SK-N-SH (cell line): Measurements from ENCODE around the gene SIRT5. TPM values are rescaled to one million over a fixed set of nuclear protein-coding genes. Genes with fewer than 3 reads are reported as not detected.

Experiments
- CTCF ChIA-PET: fragments of 300-600, 350-600 bp; formaldehyde crosslinking; extraction: SDS; loops from one replicate; lab custom pipeline; 2021; lab: Yijun Ruan, JAX
- POLR2A ChIA-PET: fragments of 350-600 bp; sonication (Branson Sonifier 250); formaldehyde crosslinking; extraction: SDS; loops from one replicate; lab custom pipeline; 2020; ENCODE audit warnings: antibody characterized with exemption, inconsistent platforms; lab: Yijun Ruan, JAX
- DNase-seq: peaks from one replicate; pipeline ENCODE4 v3.0.0; 2012
- H2AFZ ChIP-seq: fragments of 200-600 bp; sonication (generic); 2 replicates; pipeline ENCODE4 v1.8.1; 2016; ENCODE audit warnings: antibody characterized with exemption, mild to moderate bottlenecking, low read depth
- H3F3A ChIP-seq: fragments of 200-600 bp; sonication (generic); replicated peaks from 2 replicates; pipeline ENCODE3; 2016; ENCODE audit warnings: antibody characterized with exemption, mild to moderate bottlenecking; ENCODE audit not compliant: insufficient read depth
- H3K27ac ChIP-seq, 2 experiments: fragments of 200-500 bp in 1 of 2; fragments of 200-600 bp in 1 of 2; sonication (Bioruptor generic) in 1 of 2; sonication (generic), shearing (Covaris generic) in 1 of 2; 2 replicates each; pipeline versions ENCODE4 v1.5.1 to v1.6.1; 2014 to 2016; ENCODE audit warnings: low read depth in 2 of 2, inconsistent platforms in 1 of 2, low read length in 1 of 2, mild to moderate bottlenecking in 1 of 2, mixed read lengths in 1 of 2
- H3K27me3 ChIP-seq: fragments of 200-600 bp; sonication (generic), shearing (Covaris generic); 2 replicates; pipeline ENCODE4 v1.6.1; 2016; ENCODE audit warnings: mixed run types; ENCODE audit not compliant: insufficient read depth
- H3K36me3 ChIP-seq, 2 experiments: fragments of 200-500 bp in 1 of 2; fragments of 200-600 bp in 1 of 2; sonication (Bioruptor generic) in 1 of 2; sonication (generic) in 1 of 2; replicated peaks in 1 of 2; 2 replicates each; pipeline versions ENCODE3 to v1.5.1; 2014 to 2016; ENCODE audit warnings: low read length in 1 of 2, mild to moderate bottlenecking in 1 of 2; ENCODE audit not compliant: insufficient read depth in 2 of 2, control insufficient read depth in 1 of 2
- H3K4me1 ChIP-seq, 2 experiments: fragments of 200-500 bp in 1 of 2; fragments of 200-600 bp in 1 of 2; sonication (Bioruptor generic) in 1 of 2; sonication (generic), shearing (Covaris generic) in 1 of 2; 2 replicates each; pipeline versions ENCODE4 v1.5.1 to v1.6.1; 2014 to 2016; ENCODE audit warnings: low read depth in 1 of 2, low read length in 1 of 2, mixed run types in 1 of 2; ENCODE audit not compliant: insufficient read depth in 2 of 2, control insufficient read depth in 1 of 2
- H3K4me2 ChIP-seq: fragments of 200-600 bp; sonication (generic), shearing (Covaris generic); 2 replicates; pipeline ENCODE4 v1.6.1; 2017; ENCODE audit warnings: mixed run types
- H3K4me3 ChIP-seq, 2 experiments: fragments of 200-500 bp in 1 of 2; fragments of 200-600 bp in 1 of 2; sonication (Bioruptor generic) in 1 of 2; sonication (generic), shearing (Covaris generic) in 1 of 2; 2 replicates each; pipeline versions ENCODE4 v1.5.1 to v1.8.1; 2014 to 2016; ENCODE audit warnings: low read depth in 2 of 2, inconsistent platforms in 1 of 2, low read length in 1 of 2, mild to moderate bottlenecking in 1 of 2, mixed read lengths in 1 of 2, moderate library complexity in 1 of 2
- H3K79me2 ChIP-seq: fragments of 200-600 bp; sonication (generic); 2 replicates; pipeline ENCODE4 v1.8.1; 2017; ENCODE audit warnings: mild to moderate bottlenecking; ENCODE audit not compliant: insufficient read depth
- H3K9ac ChIP-seq: fragments of 200-600 bp; sonication (generic); 2 replicates; pipeline ENCODE4 v1.6.1; 2017; ENCODE audit warnings: mixed run types
- H3K9me2 ChIP-seq: fragments of 200-600 bp; sonication (generic); 2 replicates; pipeline ENCODE4 v1.6.1; 2017; ENCODE audit warnings: mixed run types
- H3K9me3 ChIP-seq: fragments of 200-600 bp; sonication (generic); 2 replicates; pipeline ENCODE4 v1.6.1; 2017; ENCODE audit warnings: mixed run types, mild to moderate bottlenecking, moderate library complexity
- H4K20me1 ChIP-seq: fragments of 200-600 bp; sonication (generic); 2 replicates; pipeline ENCODE4 v1.6.1; 2017; ENCODE audit warnings: mild to moderate bottlenecking, mixed run types; ENCODE audit not compliant: insufficient read depth
- CTCF ChIP-seq: fragments of 200-600 bp; sonication (generic); IDR thresholded peaks from 2 replicates; pipeline ENCODE4 v1.6.1; 2017; ENCODE audit warnings: antibody characterized with exemption, mild to moderate bottlenecking, moderate library complexity
- EZH2phosphoT487 ChIP-seq: fragments of 200-600 bp; sonication (generic); IDR thresholded peaks from 2 replicates; pipeline ENCODE4 v1.6.1; 2017; ENCODE audit warnings: low read depth, mixed run types, mild to moderate bottlenecking, antibody characterized with exemption, moderate library complexity, borderline replicate concordance
- FOSL2 ChIP-seq: IDR thresholded peaks from 2 replicates; pipeline ENCODE4 v1.4.0; 2012; ENCODE audit warnings: low read depth, mild to moderate bottlenecking, moderate library complexity, borderline replicate concordance
- GATA2 ChIP-seq: sonication (generic); formaldehyde crosslinking; IDR thresholded peaks from 2 replicates; pipeline ENCODE4 v1.5.0; 2020; ENCODE audit warnings: mild to moderate bottlenecking, missing genetic modification reagents
- JUND ChIP-seq: IDR thresholded peaks from 2 replicates; pipeline ENCODE4 v1.4.0; 2012
- MEF2A ChIP-seq: IDR thresholded peaks from 2 replicates; pipeline ENCODE4 v1.4.0; 2012; ENCODE audit warnings: low read depth, borderline replicate concordance
- MXI1 ChIP-seq: IDR thresholded peaks from 2 replicates; pipeline ENCODE4 v1.6.1; 2012; ENCODE audit warnings: mild to moderate bottlenecking, low read depth, low read length, improper control_type of control experiment
- RCOR1 ChIP-seq: fragments of 150-350 bp; IDR thresholded peaks from 2 replicates; pipeline ENCODE4 v1.6.1; 2017; ENCODE audit warnings: antibody characterized with exemption, low read length
- REST ChIP-seq: IDR thresholded peaks from 2 replicates; pipeline ENCODE4 v1.6.1; 2012; ENCODE audit warnings: mild to moderate bottlenecking, low read depth, low read length, moderate library complexity
- RFX5 ChIP-seq: IDR thresholded peaks from 2 replicates; pipeline ENCODE4 v1.6.1; 2012; ENCODE audit warnings: mild to moderate bottlenecking, improper control_type of control experiment, low read length
- RXRA ChIP-seq: IDR thresholded peaks from 2 replicates; pipeline ENCODE4 v1.4.0; 2012; ENCODE audit warnings: low read depth, mild to moderate bottlenecking, borderline replicate concordance
- SIN3A ChIP-seq: IDR thresholded peaks from 2 replicates; pipeline ENCODE4 v1.6.1; 2012; ENCODE audit warnings: low read depth, mild to moderate bottlenecking, low read length, moderate library complexity, borderline replicate concordance
- TCF12 ChIP-seq: IDR thresholded peaks from 2 replicates; pipeline ENCODE4 v1.4.0; 2012
- USF1 ChIP-seq: IDR thresholded peaks from 2 replicates; pipeline ENCODE4 v1.4.0; 2012; ENCODE audit warnings: low read depth, borderline replicate concordance
- YY1 ChIP-seq: IDR thresholded peaks from 2 replicates; pipeline ENCODE4 v1.4.0; 2012; ENCODE audit warnings: low read depth, mild to moderate bottlenecking
- WGBS: methylation state at CpG from one replicate; pipeline ENCODE4 v1.1.6; 2017; ENCODE audit warnings: low lambda C conversion rate; 5-methylcytosine and 5-hydroxymethylcytosine counted together
- polyA plus RNA-seq, 3 experiments: library from polyadenylated mRNA; depleted of rRNA; stranded (reverse); fragments of >200 nt; gene quantifications; 2 replicates each; pipeline ENCODE4 v1.2.3, GENCODE V29; 2012

The SIRT5 gene
- polyA plus RNA-seq, 1 of the 3 experiments (the other 2 are of a cell fraction) = 6.7 TPM

GRCh38 chr6:13655700-13656099 lies 81.3 kb downstream of the SIRT5 start:
- peaks cover 6 to 7% of the 10 kb centered on the region in 2 experiments; a peak in 3 of 4 replicates for H3K4me1 ChIP-seq
- no peak for TF ChIP-seq USF1
- no peak for TF ChIP-seq RCOR1
- TF ChIP-seq RFX5 = no peak
- TF ChIP-seq REST = no peak
- no peak overlapping the region for H3K4me3 ChIP-seq
- H2AFZ ChIP-seq = no peak overlapping the region
- no peaks in the 10 kb centered on the region for H3K9me2 ChIP-seq
- H3K27ac ChIP-seq = no peak overlapping the region; a peak in 1 of 4 replicates
- WGBS = 92% methylated on average over 1 of the region's 1 CpG
- H3K9me3 ChIP-seq = no peaks in the 10 kb centered on the region
- H3K9ac ChIP-seq = no peak overlapping the region
- DNase-seq = no peak
- H3K79me2 ChIP-seq = peaks cover 74% of the 10 kb centered on the region
- peaks cover 6% of the 10 kb centered on the region; the same call in 1 of the 2 replicates for H4K20me1 ChIP-seq
- H3K36me3 ChIP-seq = peaks cover 15 to 24% of the 10 kb centered on the region in 2 experiments
- ChIA-PET POLR2A (no interaction called here), CTCF (interaction anchor here (1.0 to 1.7 kb wide), 2 partner anchors 31 to 40 kb away, joined by 3 to 9 read pairs; partner anchors contain the start of gene NOL7)
- H3F3A ChIP-seq = peaks cover 17% of the 10 kb centered on the region
- H3K27me3 ChIP-seq = no peaks in the 10 kb centered on the region
- H3K4me2 ChIP-seq = no peak overlapping the region

GRCh38 chr6:13660273-13660672 lies 85.9 kb downstream of the SIRT5 start:
- Histone ChIP-seq H3K27ac (no peak overlapping the region), H3K9ac (no peak overlapping the region), H3K36me3 (peaks cover 8 to 10% of the 10 kb centered on the region in 2 experiments), H3K4me1 (no peaks in the 10 kb centered on the region; a peak in 3 of 4 replicates), H4K20me1 (peaks cover 28% of the 10 kb centered on the region), H3F3A (peaks cover 7% of the 10 kb centered on the region), H3K79me2 (peaks cover 90% of the 10 kb centered on the region), H3K9me2 (no peaks in the 10 kb centered on the region), H3K9me3 (no peaks in the 10 kb centered on the region), H2AFZ (no peak overlapping the region), H3K4me2 (no peak overlapping the region), H3K4me3 (no peak overlapping the region), H3K27me3 (no peaks in the 10 kb centered on the region)
- no peak for TF ChIP-seq GATA2 (CRISPR knock-in tag)
- ChIA-PET POLR2A (no interaction called here), CTCF (interaction anchor here (1.2 kb wide), 1 partner anchor 10 kb away, joined by 3 read pairs; no protein-coding TSS in a partner anchor)
- WGBS = 100% methylated on average over 1 of the region's 1 CpG
- DNase-seq = no peak

- WGBS = 100% methylated on average over 1 of the region's 1 CpG
- H3K4me1 ChIP-seq = no peaks in the 10 kb centered on the region; a peak in 3 of 4 replicates
- POLR2A ChIA-PET = no interaction called here
- H4K20me1 ChIP-seq = peaks cover 34% of the 10 kb centered on the region
- H3K27me3 ChIP-seq = no peaks in the 10 kb centered on the region
- no peak overlapping the region for H2AFZ ChIP-seq
- H3K4me3 ChIP-seq = no peak overlapping the region
- no peak overlapping the region for H3K4me2 ChIP-seq
- H3K9ac ChIP-seq = no peak overlapping the region
- no peaks in the 10 kb centered on the region for H3K9me2 ChIP-seq
- peaks cover 7% of the 10 kb centered on the region for H3F3A ChIP-seq
- no peaks in the 10 kb centered on the region for H3K9me3 ChIP-seq
- CTCF ChIA-PET = interaction anchor here (1.2 kb wide), 1 partner anchor 9 kb away, joined by 3 read pairs; no protein-coding TSS in a partner anchor
- H3K27ac ChIP-seq = no peak overlapping the region
- no peak for DNase-seq
- H3K36me3 ChIP-seq = peaks cover 8 to 10% of the 10 kb centered on the region in 2 experiments
- peaks cover 91% of the 10 kb centered on the region for H3K79me2 ChIP-seq
- TF ChIP-seq EZH2phosphoT487 (no peak), MXI1 (no peak), MEF2A (no peak), TCF12 (no peak), YY1 (no peak), RXRA (no peak), SIN3A (no peak), FOSL2 (no peak), JUND (no peak), CTCF (no peak), GATA2 (CRISPR knock-in tag) (no peak)
These were observed 86.5 kb downstream of the SIRT5 start for GRCh38 chr6:13660893-13661292.
